ENCODE results near the gene IFRD2. TPM values are rescaled to one million over a fixed set of nuclear protein-coding genes. Genes with fewer than 3 reads are reported as not detected.

IFRD2 gene
- total and polyA plus RNA-seq, 9 of the 15 experiments (the other 6 are each of a cell fraction or from before 2014, with no cell fraction given): 30.5 to 115 (median 52.8) TPM

- Histone ChIP-seq H3K9me1 (ENCODE audit: control insufficient read depth, insufficient read depth, low read length) (no peaks in the 10 kb centered on the region), H3K4me2 (ENCODE audit: insufficient read depth, low read length) (no peak within 1 kb of the TSS), H3K27me3 (ENCODE audit: control insufficient read depth in 2 of 2, insufficient read depth in 2 of 2, low read length in 2 of 2) (no peaks in the 10 kb centered on the region), H3K4me1 (replicated peaks in 1 of 2; ENCODE audit: control insufficient read depth in 2 of 2, insufficient read depth in 2 of 2, low read length in 2 of 2) (peaks cover 7 to 65% of the 10 kb centered on the region in 2 experiments; a peak in 4 of 5 replicates), H3K36me3 (ENCODE audit: control insufficient read depth, insufficient read depth, low read length) (no peaks in the 10 kb centered on the region), H3K4me3 (no peak within 1 kb of the TSS), H4K20me1 (replicated peaks; ENCODE audit: control insufficient read depth, insufficient read depth, low read length) (no peaks in the 10 kb centered on the region; the same call in 1 of the 2 replicates), H3K9ac (ENCODE audit: insufficient read depth in 1 of 2, low read depth in 2 of 2, low read length in 2 of 2) (peak within 1 kb of the TSS in 1 of 2 experiments; percentile 26; a peak in 2 of 4 replicates), H3K27ac (ENCODE audit: extremely low read depth, low read depth, low read length) (no peak within 1 kb of the TSS), H3K79me2 (ENCODE audit: control insufficient read depth, insufficient read depth, low read length) (no peaks in the 10 kb centered on the region), H3K9me3 (replicated peaks; ENCODE audit: control insufficient read depth, insufficient read depth, low read depth, low read length) (no peaks in the 10 kb centered on the region), H2AFZ (ENCODE audit: low read depth, low read length) (no peak within 1 kb of the TSS)
- ATAC-seq (no peak), DNase-seq (ENCODE audit: extremely low read depth in 1 of 4, low spot score in 3 of 4) (no peak), FAIRE-seq (no peak)
- intact Hi-C loops (cut with micrococcal nuclease): no loop called here
- ChIA-PET POLR2A (interaction anchor here (0.5 to 1.2 kb wide), 3 partner anchors 16 to 105 kb away, joined by 3 read pairs; no protein-coding TSS in a partner anchor), CTCF (ENCODE audit: low intra/inter-chr PET ratio) (interaction anchor here (0.6 kb wide), 1 partner anchor 42 kb away, joined by 3 read pairs; no protein-coding TSS in a partner anchor)
- TF ChIP-seq BRF2 (IDR thresholded peaks at IDR 0.05; ENCODE audit: borderline replicate concordance, insufficient read depth, insufficient read length) (no peak), MAFK (IDR thresholded peaks at IDR 0.05; ENCODE audit: low read length) (no peak), SAFB (IDR thresholded peaks at IDR 0.05; ENCODE audit: borderline replicate concordance, low read depth, low read length) (no peak), ZNF121 (CRISPR knock-in tag; conservative IDR thresholded peaks at IDR 0.05) (0 out of 2 replicates have a peak, but pooled peaks have one; percentile 8), PKNOX1 (IDR thresholded peaks at IDR 0.05) (no peak), NR2C1 (IDR thresholded peaks at IDR 0.05) (no peak), NR2C1 (tag; IDR thresholded peaks at IDR 0.05) (no peak)
- WGBS (ENCODE audit: insufficient coverage, low coverage, missing lambda C conversion rate): 24% methylated on average over 12 of the region's 21 CpGs
- in situ Hi-C loops (cut with MboI): no loop called here
- BruUV-seq (replicated peaks): no TSS peak
Observed at GRCh38 chr3:50268703-50269451, 23.4 kb downstream of the IFRD2 start, which contains the start of gene SEMA3B. Gene SEMA3B, plus strand, starts transcription at chr3:50269147. Its CDS starts 94 bp downstream, at chr3:50269241.
